ENCODE results near the gene ZPBP2. TPM values are rescaled to one million over a fixed set of nuclear protein-coding genes. Genes with fewer than 3 reads are reported as not detected.
A peak's percentile ranks its signal among the peaks of the same experiment; 100 is the strongest.
"Not testable (repeated sequence)": the region's sequence is repeated elsewhere in the genome, so short reads cannot be mapped to it uniquely, and the experiment has no call there.

The ZPBP2 gene
- total RNA-seq, 1 donor, result not detected

GRCh38 chr17:39841134-39841683, 26.8 kb upstream of the ZPBP2 start:
- H3K9me3 ChIP-seq (ENCODE audit: low read depth, low read length), result peaks cover 12% of the 10 kb centered on the region
- H3K27me3 ChIP-seq (ENCODE audit: insufficient read depth, low read length), result no peaks in the 10 kb centered on the region
- H3K4me1 ChIP-seq (ENCODE audit: insufficient read depth, low read length), result peaks cover 6% of the 10 kb centered on the region
- H3K4me3 ChIP-seq (ENCODE audit: low read length), result no peak overlapping the region

- H3K4me1 ChIP-seq (ENCODE audit: insufficient read depth, low read length), result peaks cover 22% of the 10 kb centered on the region
- H3K9me3 ChIP-seq (ENCODE audit: low read depth, low read length), result no peaks in the 10 kb centered on the region
- H3K4me3 ChIP-seq (ENCODE audit: low read length), result no peak overlapping the region
- no peaks in the 10 kb centered on the region for H3K27me3 ChIP-seq (ENCODE audit: insufficient read depth, low read length)
These were observed 22.8 kb upstream of the ZPBP2 start for GRCh38 chr17:39845052-39845846.

- Histone ChIP-seq H3K27me3 (ENCODE audit: insufficient read depth, low read length) (no peaks in the 10 kb centered on the region), H3K4me1 (ENCODE audit: insufficient read depth, low read length) (peaks cover 22% of the 10 kb centered on the region)
These were observed 21.8 kb upstream of the ZPBP2 start for GRCh38 chr17:39846205-39846604.

GRCh38 chr17:39848600-39848999, 19.4 kb upstream of the ZPBP2 start:
- Histone ChIP-seq H3K27me3 (ENCODE audit: insufficient read depth, low read length) (no peaks in the 10 kb centered on the region), H3K4me1 (ENCODE audit: insufficient read depth, low read length) (peaks cover 30% of the 10 kb centered on the region), H3K4me3 (ENCODE audit: low read length) (no peak overlapping the region), H3K9me3 (ENCODE audit: low read depth, low read length) (no peaks in the 10 kb centered on the region)

More at GRCh38 chr17:39846205-39846604, 21.8 kb upstream of the ZPBP2 start:
- no peaks in the 10 kb centered on the region for H3K9me3 ChIP-seq (ENCODE audit: low read depth, low read length)
- no peak overlapping the region for H3K4me3 ChIP-seq (ENCODE audit: low read length)

- H3K9me3 ChIP-seq (ENCODE audit: low read depth, low read length); H3K4me3 ChIP-seq (ENCODE audit: low read length); H3K27me3 ChIP-seq (ENCODE audit: insufficient read depth, low read length): not testable (repeated sequence)
- peaks cover 28% of the 10 kb centered on the region for H3K4me1 ChIP-seq (ENCODE audit: insufficient read depth, low read length)
These were observed 17.8 kb upstream of the ZPBP2 start for GRCh38 chr17:39850186-39850585.

- Histone ChIP-seq H3K4me3 (ENCODE audit: low read length) (no peak overlapping the region), H3K27me3 (ENCODE audit: insufficient read depth, low read length) (no peaks in the 10 kb centered on the region), H3K4me1 (ENCODE audit: insufficient read depth, low read length) (peaks cover 30% of the 10 kb centered on the region), H3K9me3 (ENCODE audit: low read depth, low read length) (no peaks in the 10 kb centered on the region)
These were observed 15.8 kb upstream of the ZPBP2 start for GRCh38 chr17:39852239-39852638.

- Histone ChIP-seq H3K9me3 (ENCODE audit: low read depth, low read length) (no peaks in the 10 kb centered on the region), H3K4me3 (ENCODE audit: low read length) (no peak overlapping the region), H3K4me1 (ENCODE audit: insufficient read depth, low read length) (peaks cover 25% of the 10 kb centered on the region), H3K27me3 (ENCODE audit: insufficient read depth, low read length) (no peaks in the 10 kb centered on the region)
These were observed 13.1 kb upstream of the ZPBP2 start for GRCh38 chr17:39854909-39855308.

GRCh38 chr17:39855911-39856649, 11.9 kb upstream of the ZPBP2 start:
- H3K27me3 ChIP-seq (ENCODE audit: insufficient read depth, low read length); H3K4me3 ChIP-seq (ENCODE audit: low read length); H3K9me3 ChIP-seq (ENCODE audit: low read depth, low read length): not testable (repeated sequence)
- H3K4me1 ChIP-seq (ENCODE audit: insufficient read depth, low read length), result peaks cover 27% of the 10 kb centered on the region

- H3K27me3 ChIP-seq (ENCODE audit: insufficient read depth, low read length), result peaks cover 32% of the 10 kb centered on the region
- H3K4me3 ChIP-seq (ENCODE audit: low read length), result peak overlapping the region; percentile 17
- H3K4me1 ChIP-seq (ENCODE audit: insufficient read depth, low read length), result peaks cover 43% of the 10 kb centered on the region
- no peaks in the 10 kb centered on the region for H3K9me3 ChIP-seq (ENCODE audit: low read depth, low read length)
These were observed 6.8 kb upstream of the ZPBP2 start for GRCh38 chr17:39861235-39861634.

GRCh38 chr17:39863244-39863917, 4.6 kb upstream of the ZPBP2 start:
- H3K4me1 ChIP-seq (ENCODE audit: insufficient read depth, low read length), result peaks cover 54% of the 10 kb centered on the region
- peaks cover 48% of the 10 kb centered on the region for H3K27me3 ChIP-seq (ENCODE audit: insufficient read depth, low read length)
- H3K4me3 ChIP-seq (ENCODE audit: low read length), result peak overlapping the region; percentile 75

GRCh38 chr17:39863918-39864746, 3.9 kb upstream of the ZPBP2 start, which contains the start of gene IKZF3:
Gene IKZF3, minus strand, starts transcription at chr17:39864312. Its CDS starts 186 bp downstream, at chr17:39864126.
- H3K9me3 ChIP-seq (ENCODE audit: low read depth, low read length), result no peaks in the 10 kb centered on the region
- H3K27me3 ChIP-seq (ENCODE audit: insufficient read depth, low read length), result peaks cover 53% of the 10 kb centered on the region
- H3K4me1 ChIP-seq (ENCODE audit: insufficient read depth, low read length), result peaks cover 50% of the 10 kb centered on the region
- H3K4me3 ChIP-seq (ENCODE audit: low read length), result peak within 1 kb of the TSS; percentile 75

More at GRCh38 chr17:39863244-39863917, 4.6 kb upstream of the ZPBP2 start:
- no peaks in the 10 kb centered on the region for H3K9me3 ChIP-seq (ENCODE audit: low read depth, low read length)

GRCh38 chr17:39866013-39866730, 1.8 kb upstream of the ZPBP2 start:
- peaks cover 50% of the 10 kb centered on the region for H3K27me3 ChIP-seq (ENCODE audit: insufficient read depth, low read length)
- H3K9me3 ChIP-seq (ENCODE audit: low read depth, low read length), result no peaks in the 10 kb centered on the region
- peaks cover 46% of the 10 kb centered on the region for H3K4me1 ChIP-seq (ENCODE audit: insufficient read depth, low read length)
- H3K4me3 ChIP-seq (ENCODE audit: low read length), result no peak overlapping the region

- H3K27me3 ChIP-seq (ENCODE audit: insufficient read depth, low read length), result peaks cover 41% of the 10 kb centered on the region
- peaks cover 46% of the 10 kb centered on the region for H3K4me1 ChIP-seq (ENCODE audit: insufficient read depth, low read length)
- H3K9me3 ChIP-seq (ENCODE audit: low read depth, low read length), result no peaks in the 10 kb centered on the region
- H3K4me3 ChIP-seq (ENCODE audit: low read length), result peak overlapping the region; percentile 22
These were observed 720 bp upstream of the ZPBP2 start for GRCh38 chr17:39867084-39867879.
